ENCODE measurements around the gene DAGLA.

The DAGLA gene

DNA sequence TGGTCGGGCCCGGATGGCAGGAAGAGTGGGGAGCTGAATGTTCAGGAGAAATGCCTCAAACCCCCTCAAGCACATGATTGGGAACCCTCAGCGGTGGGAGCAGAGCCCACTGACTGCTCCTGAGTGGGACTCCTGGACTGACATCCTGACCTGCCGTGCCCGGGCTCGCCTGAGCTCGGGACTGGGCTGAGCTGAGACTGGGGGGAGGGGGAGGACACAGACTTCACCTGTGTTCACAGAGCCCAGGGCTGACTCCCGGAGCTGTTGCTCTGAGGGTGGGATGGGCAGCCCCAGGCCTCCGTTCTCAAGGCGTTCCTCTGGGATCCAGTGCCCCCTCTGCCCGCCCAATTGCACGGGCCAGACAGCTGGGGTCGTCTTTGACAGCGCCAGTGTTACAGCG is 24.6 kb downstream of the DAGLA start:
- Histone ChIP-seq H3F3A (ENCODE audit: insufficient read depth) (no peaks in the 10 kb centered on the region), H3K4me3 (ENCODE audit: insufficient read depth, low read length, poor library complexity, severe bottlenecking) (no peak overlapping the region), H3K27me3 (ENCODE audit: low read length) (no peaks in the 10 kb centered on the region), H3K36me3 (ENCODE audit: low read length) (no peaks in the 10 kb centered on the region), H2AFZ (ENCODE audit: low read depth, low read length, severe bottlenecking) (no peak overlapping the region), H3K27ac (ENCODE audit: low read depth, low read length) (no peak overlapping the region), H3K9me2 (replicated peaks; ENCODE audit: insufficient read depth, low read length) (no peaks in the 10 kb centered on the region), H3K79me2 (ENCODE audit: insufficient read depth, low read length) (no peaks in the 10 kb centered on the region), H3K9ac (ENCODE audit: low read length) (no peak overlapping the region), H4K20me1 (ENCODE audit: low read depth, low read length) (no peaks in the 10 kb centered on the region), H3K9me3 (ENCODE audit: insufficient read depth, low read length) (no peaks in the 10 kb centered on the region), H3K4me2 (ENCODE audit: low read depth, low read length, poor library complexity, severe bottlenecking) (no peak overlapping the region)
- no peak for TF ChIP-seq EZH2phosphoT487 (conservative IDR thresholded peaks at IDR 0.05; ENCODE audit: low read length)
- TF ChIP-seq, protein P1, sequence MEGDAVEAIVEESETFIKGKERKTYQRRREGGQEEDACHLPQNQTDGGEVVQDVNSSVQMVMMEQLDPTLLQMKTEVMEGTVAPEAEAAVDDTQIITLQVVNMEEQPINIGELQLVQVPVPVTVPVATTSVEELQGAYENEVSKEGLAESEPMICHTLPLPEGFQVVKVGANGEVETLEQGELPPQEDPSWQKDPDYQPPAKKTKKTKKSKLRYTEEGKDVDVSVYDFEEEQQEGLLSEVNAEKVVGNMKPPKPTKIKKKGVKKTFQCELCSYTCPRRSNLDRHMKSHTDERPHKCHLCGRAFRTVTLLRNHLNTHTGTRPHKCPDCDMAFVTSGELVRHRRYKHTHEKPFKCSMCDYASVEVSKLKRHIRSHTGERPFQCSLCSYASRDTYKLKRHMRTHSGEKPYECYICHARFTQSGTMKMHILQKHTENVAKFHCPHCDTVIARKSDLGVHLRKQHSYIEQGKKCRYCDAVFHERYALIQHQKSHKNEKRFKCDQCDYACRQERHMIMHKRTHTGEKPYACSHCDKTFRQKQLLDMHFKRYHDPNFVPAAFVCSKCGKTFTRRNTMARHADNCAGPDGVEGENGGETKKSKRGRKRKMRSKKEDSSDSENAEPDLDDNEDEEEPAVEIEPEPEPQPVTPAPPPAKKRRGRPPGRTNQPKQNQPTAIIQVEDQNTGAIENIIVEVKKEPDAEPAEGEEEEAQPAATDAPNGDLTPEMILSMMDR (IDR thresholded peaks at IDR 0.05; ENCODE audit: insufficient read depth, low read length, poor library complexity, severe bottlenecking) = no peak

DNA sequence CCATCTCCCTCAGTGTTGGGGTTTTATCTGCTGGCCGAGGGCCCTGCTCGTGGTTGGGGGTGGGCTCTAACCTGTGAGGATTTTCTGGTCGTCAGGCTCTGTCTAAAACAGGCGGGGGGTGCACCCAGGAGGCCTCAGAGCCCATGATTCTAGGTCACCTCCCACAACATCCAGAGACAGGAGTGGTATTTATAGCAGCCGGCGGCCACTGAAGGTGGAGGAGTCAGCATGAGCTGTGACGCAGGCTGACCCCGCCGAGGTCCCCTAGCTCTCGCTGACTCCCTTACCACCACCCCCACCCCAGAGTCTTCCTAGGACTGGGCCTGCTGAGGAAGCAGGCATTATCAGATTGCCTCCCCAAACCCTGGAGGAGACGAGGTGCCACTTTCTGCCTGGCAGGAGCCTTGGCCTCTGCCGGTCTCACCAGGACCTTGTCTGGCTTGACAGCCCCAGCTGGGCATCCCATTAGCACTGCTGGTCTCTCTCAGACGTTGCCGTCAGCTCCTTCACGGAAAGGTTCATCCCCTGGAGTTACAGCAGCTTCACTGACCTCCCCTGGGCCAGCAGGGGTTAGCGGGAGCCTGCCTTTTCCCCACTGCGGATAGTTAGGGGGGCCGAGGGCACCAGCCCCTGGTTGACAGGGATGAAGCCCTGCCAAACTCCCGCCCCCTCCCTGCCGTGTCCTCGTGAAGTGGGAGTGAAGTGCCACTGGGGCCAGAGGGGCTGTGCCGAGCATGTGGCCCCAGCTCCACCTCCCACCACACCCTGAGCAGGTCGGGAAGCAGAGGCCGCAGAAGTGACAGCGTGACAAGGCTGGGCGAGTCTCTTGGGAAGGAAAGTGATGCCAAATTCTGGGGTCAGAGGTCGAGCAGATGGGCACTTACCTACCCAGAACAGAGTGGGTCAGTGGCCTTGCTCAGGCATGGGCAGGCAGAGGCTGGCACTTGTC is 26.5 kb downstream of the DAGLA start:
- Histone ChIP-seq H4K20me1 (ENCODE audit: low read depth, low read length) (no peaks in the 10 kb centered on the region), H3K36me3 (ENCODE audit: low read length) (no peaks in the 10 kb centered on the region), H2AFZ (ENCODE audit: low read depth, low read length, severe bottlenecking) (no peak overlapping the region), H3K9me3 (ENCODE audit: insufficient read depth, low read length) (no peaks in the 10 kb centered on the region), H3F3A (ENCODE audit: insufficient read depth) (no peaks in the 10 kb centered on the region), H3K27ac (ENCODE audit: low read depth, low read length) (no peak overlapping the region), H3K9me2 (replicated peaks; ENCODE audit: insufficient read depth, low read length) (no peaks in the 10 kb centered on the region), H3K4me3 (ENCODE audit: insufficient read depth, low read length, poor library complexity, severe bottlenecking) (no peak overlapping the region), H3K27me3 (ENCODE audit: low read length) (no peaks in the 10 kb centered on the region), H3K4me2 (ENCODE audit: low read depth, low read length, poor library complexity, severe bottlenecking) (no peak overlapping the region), H3K9ac (ENCODE audit: low read length) (no peak overlapping the region), H3K79me2 (ENCODE audit: insufficient read depth, low read length) (no peaks in the 10 kb centered on the region)
- TF ChIP-seq, protein P1 (IDR thresholded peaks at IDR 0.05; ENCODE audit: insufficient read depth, low read length, poor library complexity, severe bottlenecking) = no peak
- TF ChIP-seq EZH2phosphoT487 (conservative IDR thresholded peaks at IDR 0.05; ENCODE audit: low read length) = no peak

DNA sequence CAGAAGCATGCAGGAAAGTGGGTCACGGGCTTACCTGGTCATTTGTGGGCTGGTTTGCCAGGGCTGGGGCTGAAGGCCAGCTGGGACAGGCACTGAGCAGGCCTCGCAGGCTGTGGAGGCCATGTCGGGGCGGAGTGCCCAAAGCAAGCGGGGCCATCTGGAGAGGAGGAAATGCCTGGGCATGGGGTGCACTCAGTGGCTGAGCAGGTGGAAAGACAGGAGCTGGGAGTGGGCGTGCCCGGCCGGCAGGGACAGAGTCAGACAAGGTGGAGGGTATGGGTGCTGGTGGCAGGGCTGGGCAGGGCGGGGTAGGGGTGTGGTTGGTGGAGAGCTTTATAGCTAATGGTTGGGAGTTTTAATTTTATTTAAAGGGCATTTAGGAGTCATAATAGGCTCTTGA is 27.4 kb downstream of the DAGLA start:
- TF ChIP-seq EZH2phosphoT487 (conservative IDR thresholded peaks at IDR 0.05; ENCODE audit: low read length) = no peak
- TF ChIP-seq, protein P1 (IDR thresholded peaks at IDR 0.05; ENCODE audit: insufficient read depth, low read length, poor library complexity, severe bottlenecking) = no peak
- Histone ChIP-seq H3K36me3 (ENCODE audit: low read length) (no peaks in the 10 kb centered on the region), H2AFZ (ENCODE audit: low read depth, low read length, severe bottlenecking) (no peak overlapping the region), H4K20me1 (ENCODE audit: low read depth, low read length) (no peaks in the 10 kb centered on the region), H3K27ac (ENCODE audit: low read depth, low read length) (no peak overlapping the region), H3K79me2 (ENCODE audit: insufficient read depth, low read length) (no peaks in the 10 kb centered on the region), H3K4me2 (ENCODE audit: low read depth, low read length, poor library complexity, severe bottlenecking) (no peak overlapping the region), H3K9ac (ENCODE audit: low read length) (no peak overlapping the region), H3K4me3 (ENCODE audit: insufficient read depth, low read length, poor library complexity, severe bottlenecking) (no peak overlapping the region), H3K9me3 (ENCODE audit: insufficient read depth, low read length) (no peaks in the 10 kb centered on the region), H3F3A (ENCODE audit: insufficient read depth) (no peaks in the 10 kb centered on the region), H3K27me3 (ENCODE audit: low read length) (no peaks in the 10 kb centered on the region), H3K9me2 (replicated peaks; ENCODE audit: insufficient read depth, low read length) (no peaks in the 10 kb centered on the region)

Measured in SU-DHL-6 (cell line).